GM20431 (cell line): Measurements from ENCODE around the gene RPS21.

Source experiments
- in situ Hi-C: fragments of 300-500 bp; cut with MseI, MboI; formaldehyde crosslinking; loops from one replicate; pipeline ENCODE4 v1.15.0; 2020; ENCODE audit warnings: low sequenced_read_pairs; ENCODE audit not compliant: unreplicated experiment

Gene RPS21

GRCh38 chr20:62386383-62387218, at the start of gene RPS21:
RPS21 (plus strand) TSS chr20:62387103; CDS start chr20:62387339, 236 bp downstream.
- in situ Hi-C loops, result loop anchor here (10.0 kb wide), 1 partner anchor 82 kb away; the partner anchor contains the start of gene ADRM1

- in situ Hi-C loops, result no loop called here
These were observed 49.2 kb upstream of the RPS21 start for GRCh38 chr20:62337558-62338293.

- in situ Hi-C loops, result no loop called here
These were observed 48.6 kb upstream of the RPS21 start for GRCh38 chr20:62338294-62338620.

- in situ Hi-C loops, result no loop called here
These were observed 47.2 kb upstream of the RPS21 start for GRCh38 chr20:62339647-62340062.

- in situ Hi-C loops, result no loop called here
These were observed 44.0 kb upstream of the RPS21 start for GRCh38 chr20:62342910-62343309.

- in situ Hi-C loops, result no loop called here
These were observed 42.8 kb upstream of the RPS21 start for GRCh38 chr20:62344092-62344491.

GRCh38 chr20:62344782-62345181, 42.1 kb upstream of the RPS21 start:
- in situ Hi-C loops, result no loop called here

- in situ Hi-C loops, result no loop called here
These were observed 41.1 kb upstream of the RPS21 start for GRCh38 chr20:62345681-62346370.

- in situ Hi-C loops, result no loop called here
These were observed 40.3 kb upstream of the RPS21 start for GRCh38 chr20:62346398-62347150.

- in situ Hi-C loops, result no loop called here
These were observed 39.8 kb upstream of the RPS21 start for GRCh38 chr20:62347151-62347404.

- in situ Hi-C loops, result no loop called here
These were observed 39.5 kb upstream of the RPS21 start for GRCh38 chr20:62347445-62347844.

GRCh38 chr20:62348604-62349003, 38.3 kb upstream of the RPS21 start:
- in situ Hi-C loops, result no loop called here

- in situ Hi-C loops, result no loop called here
These were observed 37.3 kb upstream of the RPS21 start for GRCh38 chr20:62349556-62350097.

- in situ Hi-C loops, result no loop called here
These were observed 36.7 kb upstream of the RPS21 start for GRCh38 chr20:62350098-62350628.

GRCh38 chr20:62350629-62351422, 36.1 kb upstream of the RPS21 start:
- in situ Hi-C loops, result no loop called here

GRCh38 chr20:62351469-62352401, 35.2 kb upstream of the RPS21 start:
- in situ Hi-C loops, result no loop called here

GRCh38 chr20:62352402-62353288, 34.3 kb upstream of the RPS21 start:
- in situ Hi-C loops, result no loop called here
